Erythroblast (primary cell): ENCODE measurements around the gene DBP.

Experiments
- GATA1 ChIP-seq: IDR thresholded peaks from 2 replicates; pipeline ENCODE4 v1.6.1; 2011; ENCODE audit warnings: low read depth, mild to moderate bottlenecking, control low read depth, low read length, moderate library complexity
- POLR2A ChIP-seq: IDR thresholded peaks from 2 replicates; pipeline ENCODE4 v1.6.1; 2011; ENCODE audit warnings: mild to moderate bottlenecking, low read length

DNA sequence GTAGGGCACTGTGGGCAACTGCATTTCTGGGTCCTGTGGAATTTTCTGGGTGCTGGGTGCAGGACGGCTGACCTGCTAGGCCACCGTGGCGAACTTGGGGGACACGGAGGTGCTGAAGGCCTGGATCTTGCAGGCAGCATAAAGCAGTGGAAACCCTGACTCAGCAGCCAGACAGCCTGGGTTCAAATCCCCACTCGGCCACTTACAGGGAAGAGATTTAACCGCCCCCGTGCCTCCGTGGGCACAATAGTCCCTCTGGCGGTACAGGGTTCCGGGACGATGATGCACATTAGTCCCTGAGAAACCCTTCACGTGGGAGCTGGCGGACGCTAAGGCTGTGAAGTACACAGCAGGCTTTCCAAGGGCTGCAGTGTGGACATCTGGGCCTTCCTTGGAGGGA is 25.3 kb downstream of the DBP start:
- TF ChIP-seq POLR2A (no peak), GATA1 (no peak)
